ENCODE measurements around the gene SPTLC1. TPM values are rescaled to one million over a fixed set of nuclear protein-coding genes. Genes with fewer than 3 reads are reported as not detected.

Gene SPTLC1
- total and polyA plus RNA-seq, 2 of the 13 experiments (the other 11 are each of a cell fraction or from before 2014, with no cell fraction given) = 56.2 to 72.5 TPM

GRCh38 chr9:92097997-92098482 lies 17.2 kb downstream of the SPTLC1 start:
- no peak overlapping the region for H3K4me2 ChIP-seq (ENCODE audit: low read depth, low read length)
- H3K4me3 ChIP-seq (replicated peaks in 1 of 3; ENCODE audit: insufficient read depth in 1 of 3, low read depth in 2 of 3, low read length in 3 of 3) = no peak overlapping the region
- in situ Hi-C loops (cut with HindIII; ENCODE audit: extremely low pct_ligation_motif_present, low pct_unique_long_range_greater_than_20kb) = no loop called here
- ChIA-PET POLR2A (no interaction called here), CTCF (ENCODE audit: low intra/inter-chr PET ratio, low total read pairs) (no interaction called here)
- intact Hi-C loops (cut with micrococcal nuclease; ENCODE audit: unreplicated experiment) = no loop called here
- DNase-seq (ENCODE audit: low spot score) = no peak
- H3K4me1 ChIP-seq (ENCODE audit: insufficient read depth, low read length) = no peaks in the 10 kb centered on the region
- no peaks in the 10 kb centered on the region for H3K27me3 ChIP-seq (ENCODE audit: control insufficient read depth in 1 of 2, insufficient read depth in 2 of 2, low read length in 2 of 2)
- H3K79me2 ChIP-seq (ENCODE audit: insufficient read depth, low read length) = no peaks in the 10 kb centered on the region
- TF ChIP-seq NR0B2 (CRISPR knock-in tag; IDR thresholded peaks at IDR 0.05) (no peak), ZNF850 (CRISPR knock-in tag; conservative IDR thresholded peaks at IDR 0.05) (no peak), PHF21A (CRISPR knock-in tag; IDR thresholded peaks at IDR 0.05) (no peak), MAFF (IDR thresholded peaks at IDR 0.05; ENCODE audit: low read depth, low read length) (peak; percentile 75), ZNF484 (CRISPR knock-in tag; IDR thresholded peaks at IDR 0.05; ENCODE audit: borderline replicate concordance, low read depth) (no peak), MAFK (conservative IDR thresholded peaks at IDR 0.05 in 1 of 2, IDR thresholded peaks at IDR 0.05 in 1 of 2; ENCODE audit: low read length in 2 of 2) (peak; percentile 75 to 83), ZBTB33 (CRISPR knock-in tag; IDR thresholded peaks at IDR 0.05) (peak; percentile 57; the same call in 1 of the 2 replicates), ZNF800 (CRISPR knock-in tag; IDR thresholded peaks at IDR 0.05) (no peak), TBX2 (CRISPR knock-in tag; IDR thresholded peaks at IDR 0.05; ENCODE audit: borderline replicate concordance) (no peak)
- TF ChIP-seq, protein P1, sequence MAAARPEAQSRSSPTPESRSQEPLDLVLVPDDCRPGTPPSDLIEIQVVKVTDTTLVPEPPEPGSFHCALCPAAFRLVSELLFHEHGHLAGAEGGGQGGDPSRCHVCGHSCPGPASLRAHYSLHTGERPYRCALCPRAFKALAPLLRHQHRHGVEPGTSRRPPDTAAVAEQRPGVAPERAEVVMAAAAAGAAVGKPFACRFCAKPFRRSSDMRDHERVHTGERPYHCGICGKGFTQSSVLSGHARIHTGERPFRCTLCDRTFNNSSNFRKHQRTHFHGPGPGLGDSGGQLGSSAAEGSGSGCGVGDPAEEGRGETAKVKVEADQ (CRISPR knock-in tag; IDR thresholded peaks at IDR 0.05; ENCODE audit: borderline replicate concordance) = no peak
- no peak for FAIRE-seq
- no TSS peak for BruUV-seq (replicated peaks)
- peaks cover 0 to 8% of the 10 kb centered on the region in 2 experiments; a peak in 2 of 5 replicates for H3K36me3 ChIP-seq (replicated peaks in 1 of 2; ENCODE audit: control insufficient read depth in 1 of 2, insufficient read depth in 2 of 2, low read length in 2 of 2)
- 97% methylated on average over 26 of the region's 26 CpGs for WGBS (ENCODE audit: low lambda C conversion rate)
- H3K9me3 ChIP-seq (ENCODE audit: low read length) = no peaks in the 10 kb centered on the region
- H3K9ac ChIP-seq (ENCODE audit: insufficient read depth, low read depth, low read length) = no peak overlapping the region
- no peaks in the 10 kb centered on the region; the same call in 1 of the 2 replicates for H4K20me1 ChIP-seq (ENCODE audit: insufficient read depth, low read length)
- ATAC-seq = no peak
- no peak overlapping the region for H3K27ac ChIP-seq (ENCODE audit: extremely low read length, insufficient read depth, low read length)
- H2AFZ ChIP-seq (ENCODE audit: low read length) = no peak overlapping the region
